GM19452 (cell line): ENCODE data around the gene ACTL10.

Source experiments
- ATAC-seq: cut with Tn5 transposase; IDR thresholded peaks from one replicate; pipeline ENCODE4 v1.9.1; 2021; ENCODE audit not compliant: unreplicated experiment

Gene ACTL10

GRCh38 chr20:33648396-33649004 is 18.2 kb upstream of the ACTL10 start:
- no peak for ATAC-seq

GRCh38 chr20:33649201-33649681 is 17.5 kb upstream of the ACTL10 start:
- ATAC-seq = no peak

- ATAC-seq = no peak
Measured at GRCh38 chr20:33650111-33650752, 16.5 kb upstream of the ACTL10 start.

GRCh38 chr20:33650753-33651561 is 15.8 kb upstream of the ACTL10 start:
- ATAC-seq = no peak

GRCh38 chr20:33651562-33652048 is 15.1 kb upstream of the ACTL10 start:
- no peak for ATAC-seq

GRCh38 chr20:33653218-33653899 is 13.4 kb upstream of the ACTL10 start:
- no peak for ATAC-seq

GRCh38 chr20:33653900-33654596 is 12.7 kb upstream of the ACTL10 start:
- ATAC-seq = no peak

GRCh38 chr20:33654680-33655161 is 12.0 kb upstream of the ACTL10 start:
- ATAC-seq = no peak

- no peak for ATAC-seq
Measured at GRCh38 chr20:33655164-33655563, 11.6 kb upstream of the ACTL10 start.

GRCh38 chr20:33656010-33656782 is 10.5 kb upstream of the ACTL10 start:
- no peak for ATAC-seq

- ATAC-seq = no peak
Measured at GRCh38 chr20:33656783-33657703, 9.7 kb upstream of the ACTL10 start.

GRCh38 chr20:33657704-33658095 is 9.0 kb upstream of the ACTL10 start:
- ATAC-seq = no peak

GRCh38 chr20:33658510-33658909 is 8.2 kb upstream of the ACTL10 start:
- ATAC-seq = no peak

- no peak for ATAC-seq
Measured at GRCh38 chr20:33658929-33659328, 7.8 kb upstream of the ACTL10 start.

- no peak for ATAC-seq
Measured at GRCh38 chr20:33659341-33660034, 7.3 kb upstream of the ACTL10 start.

- no peak for ATAC-seq
Measured at GRCh38 chr20:33660035-33660684, 6.6 kb upstream of the ACTL10 start.

- ATAC-seq = no peak
Measured at GRCh38 chr20:33660685-33661058, 6.1 kb upstream of the ACTL10 start.

- no peak for ATAC-seq
Measured at GRCh38 chr20:33662172-33662571, 4.6 kb upstream of the ACTL10 start, which contains the start of gene C20orf144. Gene C20orf144, plus strand, starts transcription at chr20:33662327. Its CDS starts 19 bp downstream, at chr20:33662346.
